GM21528 (cell line): ENCODE measurements around the gene MIF.
"Not testable (repeated sequence)": the region's sequence is repeated elsewhere in the genome, so short reads cannot be mapped to it uniquely, and the experiment has no call there.

Source experiments
- ATAC-seq: cut with Tn5 transposase; IDR thresholded peaks from one replicate; pipeline ENCODE4 v1.9.1; 2021; ENCODE audit warnings: mild to moderate bottlenecking, moderate library complexity; ENCODE audit not compliant: unreplicated experiment, low FRiP score

MIF gene

GRCh38 chr22:23925020-23925606 lies 30.9 kb downstream of the MIF start:
- no peak for ATAC-seq

GRCh38 chr22:23926561-23926960 lies 32.4 kb downstream of the MIF start:
- no peak for ATAC-seq

GRCh38 chr22:23938328-23939016 lies 44.3 kb downstream of the MIF start:
- no peak for ATAC-seq

- no peak for ATAC-seq
These were observed 44.8 kb downstream of the MIF start for GRCh38 chr22:23939017-23939357.

- not testable (repeated sequence) for ATAC-seq
These were observed 46.0 kb downstream of the MIF start for GRCh38 chr22:23940166-23940565.
